AG08395 (cell line): ENCODE results near the gene VPS4B.

Experiments used
- DNase-seq: peaks from one replicate; pipeline ENCODE4 v3.0.0; 2012; ENCODE audit warnings: mixed read lengths, low spot score

The VPS4B gene

DNA sequence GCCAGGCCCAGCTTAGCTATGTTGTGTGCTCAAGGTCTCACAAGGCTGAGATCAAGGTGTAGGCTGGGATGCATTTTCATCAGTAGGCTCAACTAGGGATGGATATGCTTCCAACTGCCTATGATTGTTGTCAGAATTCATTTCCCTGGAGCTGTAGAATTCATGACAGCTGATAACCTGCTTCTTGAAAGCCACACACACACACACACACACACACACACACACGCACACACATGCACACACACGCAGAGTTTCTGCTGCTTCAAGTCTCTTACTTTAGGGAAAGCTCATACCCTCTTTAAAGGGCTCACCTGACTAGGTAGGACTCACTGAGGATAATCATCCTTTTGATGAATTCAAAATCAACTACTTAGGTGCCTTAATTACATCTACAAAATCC, 8.2 kb upstream of the VPS4B start:
- DNase-seq: no peak

DNA sequence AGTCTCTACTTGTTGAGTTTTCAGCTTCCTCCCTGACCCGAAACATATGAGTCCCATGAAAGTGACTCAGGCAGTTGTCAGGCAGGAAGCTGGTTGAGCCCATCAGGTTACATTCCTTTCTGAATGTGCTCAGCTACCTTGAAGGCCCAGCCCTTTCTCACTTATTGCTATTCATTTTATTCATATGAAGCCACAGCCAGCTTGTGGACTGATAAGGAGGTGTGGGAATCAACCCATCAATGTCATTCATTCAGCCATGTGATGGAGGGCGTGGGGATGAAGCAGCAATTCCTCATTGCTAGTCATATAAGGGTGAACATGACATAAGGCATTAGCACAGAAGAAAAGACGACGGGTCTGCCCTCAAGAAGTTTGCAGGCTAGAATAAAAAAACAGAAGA, 5.3 kb upstream of the VPS4B start:
- no peak for DNase-seq

DNA sequence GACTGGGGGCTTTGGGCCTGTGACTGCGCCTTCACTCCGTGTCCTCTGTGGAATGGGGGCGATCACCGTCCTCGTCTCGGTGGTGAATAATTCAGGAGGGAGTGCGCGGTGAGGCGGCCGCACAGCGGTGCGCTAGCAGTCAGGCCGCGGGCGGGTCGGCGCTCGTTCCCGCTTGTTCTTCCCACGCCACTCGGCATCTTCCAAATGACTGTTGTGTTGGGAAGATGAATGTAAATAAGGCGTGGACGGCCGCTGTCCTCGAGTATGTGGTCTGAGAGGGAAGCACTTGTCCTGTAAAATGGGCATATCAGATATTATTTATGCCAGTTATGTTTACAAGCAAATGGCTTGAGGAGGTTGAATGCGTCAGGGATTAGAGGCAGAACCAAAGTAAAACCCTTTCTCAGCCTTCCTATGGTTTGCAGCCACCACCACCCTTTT, 608 bp upstream of the VPS4B start:
- DNase-seq: no peak

DNA sequence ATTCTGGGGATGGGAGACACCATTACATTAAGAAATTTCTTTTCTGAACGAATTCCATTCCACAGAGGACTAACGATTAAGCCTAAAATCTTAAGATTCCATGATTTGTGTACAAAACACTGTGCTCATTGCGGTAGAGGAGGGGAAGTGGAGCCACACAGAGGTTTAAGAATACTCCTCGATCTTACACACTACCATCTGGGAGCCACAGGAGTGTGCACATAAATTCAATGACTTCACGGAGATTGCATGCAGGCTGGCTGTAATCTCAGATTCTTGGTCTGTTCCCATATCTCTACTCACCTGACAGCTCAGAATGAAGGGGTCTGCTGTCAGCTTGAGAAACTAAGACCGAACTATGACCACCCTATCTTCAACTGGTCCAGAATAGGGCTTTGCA, 762 bp downstream of the VPS4B start:
- no peak for DNase-seq

DNA sequence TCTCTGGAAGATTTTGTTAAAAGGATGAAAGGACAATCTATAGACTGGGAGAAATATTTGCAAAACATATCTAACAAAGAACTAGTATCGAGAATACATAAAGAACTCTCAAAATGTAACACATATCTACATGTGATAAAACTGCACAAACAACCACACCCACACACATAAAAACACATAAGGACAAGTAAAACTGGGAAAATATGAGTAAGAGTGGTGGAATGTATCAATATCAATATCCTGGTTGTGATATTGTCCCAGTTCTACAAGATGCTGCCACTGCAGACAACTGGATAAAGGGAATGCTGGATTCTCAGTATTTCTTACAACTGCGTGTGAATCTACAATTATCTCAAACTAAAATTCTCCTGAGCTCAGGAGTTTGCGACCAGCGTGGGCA, 9.3 kb downstream of the VPS4B start:
- no peak for DNase-seq

DNA sequence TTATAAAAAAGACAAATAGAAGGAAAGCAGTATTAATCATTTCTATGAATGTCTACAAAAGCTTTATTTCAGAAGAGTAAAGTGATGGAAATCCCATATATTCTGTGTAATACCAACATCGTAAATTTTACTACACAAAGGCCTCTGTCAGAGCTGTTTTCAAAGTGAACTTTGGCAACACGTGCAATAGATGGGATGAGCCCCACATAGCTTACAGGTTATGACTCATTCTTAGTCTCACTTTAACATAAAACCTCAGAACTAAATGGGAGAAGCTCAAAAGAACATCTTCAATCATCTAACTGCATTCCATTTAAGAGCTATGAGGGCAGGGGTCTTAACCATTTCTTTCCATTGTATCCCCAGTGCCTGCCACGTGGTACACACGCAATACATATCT, 11.5 kb downstream of the VPS4B start:
- peak; percentile 69 for DNase-seq

DNA sequence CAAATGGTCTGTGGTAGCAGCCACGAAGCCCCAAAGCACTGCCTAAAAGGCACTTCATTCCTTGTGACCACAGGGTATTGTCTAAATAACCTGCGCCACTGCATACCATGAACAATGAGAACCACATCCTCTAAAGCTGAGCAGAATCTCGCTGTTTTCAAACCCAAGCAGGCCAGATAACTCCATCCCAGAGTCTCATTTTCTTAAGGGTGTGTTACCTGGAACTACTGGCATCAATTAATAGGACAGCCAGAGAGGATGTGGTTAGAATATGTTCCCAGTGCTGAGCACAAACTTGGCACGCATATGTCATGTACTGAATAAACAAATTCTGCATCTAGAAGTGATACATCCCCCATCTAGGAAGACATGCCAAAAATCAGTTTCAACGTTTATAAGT, 13.0 kb downstream of the VPS4B start:
- no peak for DNase-seq

DNA sequence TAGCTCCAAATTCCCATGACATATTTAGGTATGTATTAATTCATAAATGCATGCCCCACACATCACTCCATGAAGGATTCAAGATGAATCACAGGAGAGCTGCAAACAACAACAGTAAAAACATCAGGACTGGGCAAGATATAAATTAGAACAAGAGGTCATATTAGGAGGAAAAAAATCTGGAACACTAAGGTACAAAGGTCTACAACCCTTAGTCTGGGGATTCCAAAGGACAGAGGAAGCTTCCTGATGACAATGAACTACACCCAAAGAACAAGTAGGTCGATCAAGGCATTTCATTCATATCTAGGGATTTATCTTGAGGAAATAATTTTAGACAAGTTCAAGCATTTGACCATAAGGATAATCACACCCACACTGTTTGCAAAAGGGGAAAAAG, 14.5 kb downstream of the VPS4B start:
- no peak for DNase-seq

DNA sequence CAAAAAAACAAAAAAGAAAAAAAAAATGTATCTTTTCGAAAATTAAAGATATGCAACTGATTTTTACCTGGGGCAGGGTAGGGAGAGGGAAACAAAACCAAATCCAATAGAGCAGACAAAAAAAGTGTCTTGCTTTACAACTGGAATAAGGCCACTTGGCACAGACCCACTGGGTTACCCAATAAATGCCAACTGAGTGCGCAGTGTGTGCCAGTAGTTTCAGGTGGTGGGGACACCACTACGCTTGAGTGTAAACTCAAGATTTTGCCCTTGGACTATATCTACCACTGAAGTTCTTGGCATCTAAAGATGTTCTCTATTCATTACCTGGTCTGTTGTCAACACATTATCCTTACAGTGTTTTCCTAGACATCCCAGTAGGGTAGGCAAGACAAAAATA, 16.3 kb downstream of the VPS4B start:
- DNase-seq: no peak

DNA sequence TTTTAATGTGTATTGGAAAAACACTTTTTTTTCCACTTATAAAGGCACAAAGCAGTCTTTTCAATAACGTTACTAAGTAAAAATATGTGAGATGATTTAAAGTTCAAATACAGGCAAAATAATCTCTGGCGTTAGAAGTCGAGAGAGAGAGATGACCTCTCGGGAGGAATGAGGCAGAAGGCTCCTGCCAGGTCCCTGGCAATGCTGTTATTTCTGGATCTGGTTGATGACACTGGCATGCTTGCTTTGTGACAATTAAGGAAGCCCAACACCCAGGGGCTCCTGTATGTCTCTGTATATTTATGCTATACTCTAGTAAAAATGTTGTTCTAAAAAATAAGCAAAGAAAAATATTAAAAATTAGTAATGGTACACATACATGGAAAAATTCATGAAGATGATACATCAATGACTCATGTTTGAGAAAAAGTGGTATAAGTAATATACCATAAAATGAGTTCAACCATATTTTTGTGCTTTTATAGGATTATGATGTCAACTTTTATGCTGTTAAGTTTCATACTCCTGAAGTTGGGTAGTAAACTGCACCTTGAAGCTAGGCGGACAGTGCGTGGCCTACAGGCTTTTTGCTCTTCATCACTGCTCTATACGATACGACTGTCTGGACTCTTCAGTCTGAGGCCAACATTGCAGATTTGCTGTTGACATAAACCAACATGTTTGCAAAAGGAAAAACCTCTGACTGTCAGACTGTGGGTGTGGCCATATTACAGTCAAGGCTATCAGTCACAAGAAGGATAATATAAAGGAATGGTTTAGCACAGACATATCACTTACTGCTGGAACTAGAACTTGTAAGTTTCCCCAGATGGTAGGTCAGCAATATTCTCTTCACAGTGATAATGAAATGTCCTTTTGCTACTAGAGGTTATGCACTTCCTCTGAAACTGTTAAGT, 19.8 kb downstream of the VPS4B start:
- DNase-seq: no peak

DNA sequence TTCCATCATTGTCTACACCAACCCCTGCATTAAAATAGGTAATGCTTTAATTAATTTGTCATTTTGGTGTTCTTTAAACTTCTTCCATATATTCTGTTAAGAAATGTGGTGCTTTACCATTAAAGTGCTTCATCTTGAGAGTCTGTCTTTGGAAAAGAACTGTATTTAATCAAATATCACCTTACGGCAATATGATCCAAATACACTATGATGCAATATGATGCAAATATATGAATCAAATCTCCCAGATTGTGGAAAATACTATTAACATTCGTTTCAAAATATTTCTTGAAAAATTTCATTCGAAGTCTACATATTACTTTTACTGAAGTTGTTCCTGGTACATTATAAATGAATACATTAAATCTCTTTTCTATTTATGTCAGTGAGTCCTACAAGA, 23.0 kb downstream of the VPS4B start:
- DNase-seq: no peak

DNA sequence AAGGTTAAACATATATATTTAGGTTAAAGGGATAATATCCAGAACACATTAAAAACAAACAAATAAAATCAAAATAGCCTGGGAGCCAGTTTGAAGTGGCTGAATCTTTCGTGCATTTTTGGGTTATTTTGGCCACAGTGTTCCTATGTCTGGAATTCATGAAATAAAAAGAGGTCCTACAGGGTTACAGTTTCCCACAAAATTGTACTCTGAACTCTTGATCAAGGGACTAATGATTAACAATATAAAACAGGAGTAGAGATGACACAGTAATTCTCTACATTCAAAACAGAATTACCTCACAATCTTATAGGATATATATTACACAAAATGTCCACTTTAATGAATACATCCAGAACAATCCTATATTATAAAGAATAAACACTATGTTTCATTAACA, 24.9 kb downstream of the VPS4B start:
- no peak for DNase-seq

DNA sequence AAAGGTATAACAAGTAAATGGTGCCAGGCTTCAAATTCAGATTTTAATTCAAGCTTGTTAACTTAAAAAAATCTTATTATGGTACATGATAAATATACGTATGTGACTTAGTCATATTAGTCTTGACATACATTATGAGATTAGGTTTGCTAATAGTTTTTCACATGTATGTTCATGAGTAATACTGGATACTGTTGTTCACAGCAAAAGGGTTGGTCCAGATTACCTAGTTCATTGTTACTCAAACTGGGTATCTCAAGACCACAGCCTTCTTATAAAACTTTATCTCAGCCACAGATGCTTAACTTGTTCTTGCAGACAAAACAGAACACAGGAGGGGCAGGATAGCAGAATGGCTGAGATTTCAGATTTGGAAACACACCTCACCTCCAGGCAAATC, 26.8 kb downstream of the VPS4B start:
- no peak for DNase-seq

DNA sequence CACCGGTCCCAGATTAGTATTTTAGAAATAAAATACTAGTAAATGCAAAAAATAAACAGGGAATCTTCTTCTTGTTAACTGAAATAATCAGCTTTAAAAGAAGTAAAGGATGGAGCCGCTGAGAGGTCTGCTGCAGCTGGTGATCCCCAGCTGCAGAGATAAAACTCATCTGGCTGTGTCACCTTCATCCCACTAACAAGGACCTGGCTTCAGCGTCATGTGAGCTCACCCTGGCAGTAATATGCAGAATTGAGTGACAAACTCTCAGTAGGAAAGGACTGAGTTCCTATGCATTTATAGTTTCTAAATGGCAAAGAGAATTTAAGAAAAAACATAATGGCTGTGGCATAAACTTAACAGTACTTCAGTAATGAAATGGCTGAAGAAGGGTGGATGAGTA, 27.3 kb downstream of the VPS4B start:
- no peak for DNase-seq

DNA sequence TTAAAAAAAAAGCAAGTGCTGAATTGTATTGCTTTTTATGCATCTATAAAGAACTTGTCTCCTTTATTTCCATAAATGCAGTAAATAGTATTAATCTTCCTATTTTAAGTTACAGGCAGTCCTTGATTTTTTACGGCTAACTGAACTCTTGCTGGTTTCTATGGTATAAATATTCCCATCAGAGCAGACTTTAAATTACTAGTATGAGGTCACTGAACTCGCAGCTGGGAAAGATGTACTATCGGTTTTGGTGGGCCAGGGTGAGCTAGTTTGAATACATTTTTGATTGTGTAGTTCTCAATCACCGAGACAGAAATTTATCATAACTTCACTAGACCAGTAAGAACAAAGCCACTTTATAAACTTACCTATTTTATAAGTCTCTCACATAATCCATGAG, 34.4 kb downstream of the VPS4B start:
- no peak for DNase-seq

DNA sequence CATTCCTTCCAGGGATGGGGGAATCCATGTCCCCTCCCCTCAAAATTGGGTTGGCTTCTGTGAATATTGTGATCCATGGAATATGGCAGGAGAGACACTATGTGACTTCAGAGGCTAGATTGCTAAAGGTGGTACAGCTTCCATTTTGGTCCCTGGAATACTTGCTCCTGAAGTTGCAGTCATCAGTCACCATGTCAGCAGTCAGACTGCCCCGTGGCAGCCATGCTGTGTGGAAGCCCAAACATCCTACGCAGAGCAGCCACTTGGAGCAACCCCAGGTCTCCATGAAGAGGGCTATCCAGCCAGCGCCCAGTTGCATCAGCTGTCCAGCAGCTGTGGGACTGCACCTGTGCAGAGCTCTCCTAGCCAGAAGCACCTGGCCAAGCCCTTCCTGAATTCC, 39.4 kb downstream of the VPS4B start:
- DNase-seq: no peak

DNA sequence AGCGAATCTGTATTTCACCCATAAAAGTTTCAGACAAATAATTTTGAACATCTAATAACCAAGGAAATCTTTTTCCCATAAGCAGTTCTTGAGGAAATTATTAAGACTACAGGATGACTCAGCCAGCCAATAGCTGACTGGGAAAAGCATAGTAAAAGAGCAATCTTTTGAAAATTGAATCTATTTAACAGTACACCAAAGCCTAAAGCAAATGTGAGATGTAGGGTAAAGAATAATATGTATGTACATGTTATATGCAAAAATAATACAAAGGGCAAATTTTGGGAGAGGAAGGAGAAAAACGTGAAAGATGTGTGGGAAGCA, 42.7 kb downstream of the VPS4B start:
- DNase-seq: no peak

DNA sequence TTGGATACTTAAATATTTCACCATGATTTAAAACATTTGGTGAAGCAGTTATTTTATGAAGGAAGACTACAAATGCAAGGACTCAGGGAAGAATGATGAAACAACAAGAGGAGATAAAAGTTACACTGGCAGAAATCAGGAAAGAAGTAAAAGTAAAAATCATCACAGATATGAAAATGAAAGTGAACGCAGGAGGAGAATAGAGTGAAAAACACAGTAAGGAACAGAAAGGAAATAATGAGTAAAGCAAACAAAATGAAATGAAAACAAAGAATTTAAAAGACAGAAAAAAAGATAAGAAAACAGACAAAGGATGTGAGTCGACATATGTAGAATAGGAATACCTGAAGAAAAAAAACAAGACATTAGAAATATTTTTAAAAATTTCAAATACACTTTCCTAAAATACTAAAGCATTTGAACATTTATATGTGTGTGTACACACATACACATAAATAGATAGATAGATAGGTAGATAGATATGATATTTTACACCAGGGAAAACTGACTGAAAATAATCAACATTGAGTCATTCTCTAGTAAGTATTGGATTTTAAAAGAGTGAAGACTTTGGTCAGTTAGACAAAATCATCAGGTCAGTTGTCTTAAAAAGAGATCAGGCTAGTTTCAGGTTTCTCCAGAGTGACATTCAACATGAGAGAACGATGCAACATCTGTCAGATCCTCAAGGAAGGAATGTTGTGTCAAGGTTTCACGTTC, 43.2 kb downstream of the VPS4B start:
- DNase-seq: no peak

DNA sequence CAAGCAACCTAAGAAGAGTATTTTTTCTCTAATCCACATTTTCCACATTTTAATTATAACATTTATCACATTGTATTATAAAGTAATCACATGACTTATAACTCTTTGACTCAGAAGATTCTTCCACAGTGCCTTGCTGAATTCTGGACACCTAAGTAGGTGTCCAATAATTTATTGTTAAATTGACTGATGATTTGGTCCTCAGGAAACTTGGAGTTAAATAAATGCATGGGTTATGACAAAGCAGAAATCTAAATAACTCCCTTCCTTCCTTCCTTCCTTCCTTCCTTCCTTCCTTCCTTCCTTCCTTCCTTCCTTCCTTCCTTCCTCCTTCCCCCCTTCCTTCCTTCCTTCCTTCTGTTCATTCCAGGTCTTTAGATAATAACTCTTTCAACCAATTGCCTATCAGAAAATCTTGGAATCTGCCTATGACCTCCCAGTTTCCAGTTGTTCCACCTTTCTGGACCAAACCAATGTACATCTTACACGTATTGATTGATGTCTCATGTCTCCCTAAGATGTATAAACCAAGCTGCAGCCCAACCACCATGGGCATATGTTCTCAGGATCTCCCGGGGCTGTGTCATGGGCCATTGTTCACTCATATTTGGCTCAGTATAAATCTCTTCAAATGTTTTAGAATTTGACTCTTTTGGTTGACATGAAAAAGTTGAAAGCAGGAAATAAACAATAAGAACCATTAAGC, 44.8 kb downstream of the VPS4B start:
- DNase-seq: no peak

DNA sequence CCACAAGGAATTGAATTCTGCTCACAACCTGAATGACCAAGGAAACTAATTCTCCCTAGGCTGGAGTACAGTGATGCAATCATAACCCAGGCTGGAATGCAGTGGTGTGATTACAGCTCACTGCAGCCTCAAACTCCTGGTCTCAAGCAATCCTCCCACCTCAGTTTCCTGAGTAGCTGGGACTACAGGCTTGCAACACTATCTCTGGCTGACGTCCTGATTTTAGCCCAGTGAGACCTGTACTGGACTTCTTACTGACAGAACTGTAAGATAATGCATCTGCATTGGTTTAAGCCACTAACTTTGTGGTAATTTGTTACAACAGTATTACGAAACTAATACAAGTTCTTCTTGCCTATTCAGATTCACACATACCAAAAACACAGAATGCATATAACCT, 45.7 kb downstream of the VPS4B start:
- no peak for DNase-seq

DNA sequence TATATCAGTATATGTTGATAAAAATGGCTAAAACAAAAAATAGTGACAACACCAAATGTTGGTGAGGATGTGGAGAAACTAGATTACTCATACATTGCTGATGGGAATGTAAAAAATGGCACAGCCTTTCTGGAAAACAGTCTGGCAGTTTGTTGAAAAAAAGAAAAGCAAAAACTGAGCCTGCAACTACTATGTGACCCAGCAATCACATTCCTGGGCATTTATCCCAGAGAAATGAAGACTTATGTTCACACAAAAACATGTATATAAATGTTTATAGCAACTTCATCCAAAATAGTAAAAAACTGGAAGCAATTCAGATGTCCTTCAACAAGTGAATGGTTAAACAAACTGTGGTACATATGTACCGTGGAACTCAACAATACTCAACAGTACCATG, 47.7 kb downstream of the VPS4B start:
- no peak for DNase-seq

DNA sequence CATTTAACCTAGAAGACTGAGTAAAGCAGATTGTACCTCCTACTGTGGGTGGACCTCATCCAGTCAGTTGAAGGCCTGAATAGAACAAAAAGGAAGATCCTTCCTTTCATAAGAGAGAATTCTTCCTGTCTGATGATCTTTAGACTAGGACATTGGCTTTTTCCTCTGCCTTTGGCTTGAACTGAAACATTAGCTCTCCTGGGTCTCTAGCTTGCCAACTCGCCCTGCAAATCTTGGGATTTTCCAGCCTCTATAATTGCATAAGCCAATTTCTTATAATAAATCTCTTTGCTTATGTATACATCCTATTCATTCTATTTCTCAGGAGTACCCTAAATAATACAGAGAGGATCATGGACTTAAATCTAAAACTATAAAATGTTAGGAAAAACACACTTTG, 49.1 kb downstream of the VPS4B start:
- DNase-seq: no peak

DNA sequence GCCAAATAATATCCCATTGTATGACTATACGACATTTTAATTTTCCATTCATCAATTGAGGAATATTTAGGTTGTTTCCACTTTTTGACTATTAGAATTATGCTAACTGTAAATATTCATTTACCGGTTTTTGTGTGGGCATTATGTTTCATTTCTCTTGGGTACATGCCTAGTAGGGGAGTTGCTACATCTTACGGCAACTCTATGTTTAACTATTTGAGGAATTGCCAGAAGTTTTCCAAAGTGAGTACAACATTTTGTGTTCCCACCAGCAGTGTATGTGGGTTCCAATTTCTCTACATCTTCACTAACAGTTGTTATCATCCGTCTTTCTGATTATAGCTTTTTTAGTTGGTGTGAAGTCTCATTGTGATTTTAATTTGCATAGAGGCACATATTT, 53.7 kb downstream of the VPS4B start:
- DNase-seq: no peak
